H1 (cell line): ENCODE measurements around the gene PASK. TPM values are rescaled to one million over a fixed set of nuclear protein-coding genes. Genes with fewer than 3 reads are reported as not detected.

Experiments used
- CTCF ChIA-PET: fragments of 300-600 bp; sonication (Branson Sonifier 250); formaldehyde crosslinking; loops from one replicate; lab custom pipeline; 2021; ENCODE audit not compliant: partially characterized antibody; lab: Charles Lee
- POLR2A ChIA-PET: fragments of 300-600 bp; sonication (Branson Sonifier 250); formaldehyde crosslinking; loops from one replicate; lab custom pipeline; 2021; ENCODE audit warnings: inconsistent platforms; ENCODE audit not compliant: partially characterized antibody; lab: Charles Lee
- DNase-seq, 2 experiments: peaks; one replicate each; pipeline versions ENCODE4 v3.0.0 to v3.0.0-alpha.2; 2010 to 2022; ENCODE audit warnings: low spot score in 2 of 2, low read depth in 1 of 2, mixed read lengths in 1 of 2
- FAIRE-seq: peaks from 2 replicates; lab custom pipeline; 2011; peaks lifted over from hg19 to GRCh38; lab: Jason Lieb, UNC
- H2AFZ ChIP-seq: 2 replicates; pipeline ENCODE4 v1.8.1; 2012; ENCODE audit warnings: low read length, inconsistent platforms
- H2AK5ac ChIP-seq: 2 replicates; pipeline ENCODE4 v1.6.1; 2013; ENCODE audit warnings: low read depth, low read length
- H2BK120ac ChIP-seq: replicated peaks from 2 replicates; pipeline ENCODE3; 2013; ENCODE audit warnings: low read depth, low read length, inconsistent platforms
- H2BK12ac ChIP-seq: 2 replicates; pipeline ENCODE4 v1.6.1; 2013; ENCODE audit warnings: low read depth, low read length
- H2BK15ac ChIP-seq: 2 replicates; pipeline ENCODE4 v1.6.1; 2013; ENCODE audit warnings: low read length
- H2BK20ac ChIP-seq: 2 replicates; pipeline ENCODE4 v1.6.1; 2013; ENCODE audit warnings: low read length
- H2BK5ac ChIP-seq: 2 replicates; pipeline ENCODE4 v1.6.1; 2013; ENCODE audit warnings: low read depth, low read length
- H3K14ac ChIP-seq: 2 replicates; pipeline ENCODE4 v1.6.1; 2013; ENCODE audit warnings: inconsistent platforms; ENCODE audit not compliant: insufficient read length
- H3K18ac ChIP-seq: 2 replicates; pipeline ENCODE4 v1.6.1; 2013; ENCODE audit warnings: low read length; ENCODE audit errors: extremely low read depth
- H3K23ac ChIP-seq: 2 replicates; pipeline ENCODE4 v1.6.1; 2013; ENCODE audit warnings: inconsistent platforms; ENCODE audit not compliant: insufficient read length
- H3K23me2 ChIP-seq: 2 replicates; pipeline ENCODE4 v1.6.1; 2013; ENCODE audit warnings: low read depth, low read length
- H3K27ac ChIP-seq: 2 replicates; pipeline ENCODE4 v1.6.1; 2011; ENCODE audit warnings: low read depth, low read length, inconsistent platforms
- H3K27me3 ChIP-seq, 4 experiments: replicated peaks in 1 of 4; 1 replicate in 1 of 4; 2 replicates in 3 of 4; pipeline versions ENCODE4 v1.6.1 to v1.8.1; 2011 to 2013; ENCODE audit warnings: low read length in 3 of 4, mild to moderate bottlenecking in 3 of 4, inconsistent platforms in 2 of 4, mixed read lengths in 2 of 4, moderate library complexity in 1 of 4; ENCODE audit not compliant: control insufficient read depth in 3 of 4, insufficient read depth in 3 of 4; ENCODE audit errors: extremely low read depth in 1 of 4
- H3K36me3 ChIP-seq, 4 experiments: 2 replicates each; pipeline versions ENCODE4 v1.6.1 to v1.8.1; 2011 to 2013; ENCODE audit warnings: mild to moderate bottlenecking in 4 of 4, low read length in 3 of 4, moderate library complexity in 2 of 4, control low read depth in 1 of 4, inconsistent platforms in 1 of 4; ENCODE audit not compliant: insufficient read depth in 4 of 4, control insufficient read depth in 2 of 4
- H3K4ac ChIP-seq: replicated peaks from 2 replicates; pipeline ENCODE3; 2013; ENCODE audit warnings: low read length, low read depth, mixed read lengths, inconsistent platforms; ENCODE audit not compliant: insufficient read length
- H3K4me1 ChIP-seq, 4 experiments: replicated peaks in 1 of 4; 1 replicate in 1 of 4; 2 replicates in 3 of 4; pipeline versions ENCODE4 v1.6.1 to v1.8.1; 2011 to 2013; ENCODE audit warnings: low read length in 3 of 4, inconsistent platforms in 2 of 4, mixed read lengths in 1 of 4; ENCODE audit not compliant: insufficient read depth in 4 of 4, control insufficient read depth in 3 of 4
- H3K4me2 ChIP-seq, 2 experiments: 2 replicates each; pipeline versions ENCODE4 v1.6.1 to v1.8.1; 2011 to 2013; ENCODE audit warnings: low read depth in 2 of 2, low read length in 2 of 2, control low read depth in 1 of 2, inconsistent platforms in 1 of 2, mild to moderate bottlenecking in 1 of 2; ENCODE audit not compliant: insufficient read depth in 1 of 2
- H3K4me3 ChIP-seq, 4 experiments: fragments of 200-600, 300-600 bp in 1 of 4; sonication (generic), shearing (Covaris generic), sonication (Bioruptor Twin) in 1 of 4; 2 replicates each; pipeline versions ENCODE4 v1.5.1 to v1.8.1; 2011 to 2016; ENCODE audit warnings: low read length in 4 of 4, low read depth in 3 of 4, control low read depth in 2 of 4, inconsistent platforms in 2 of 4, mild to moderate bottlenecking in 2 of 4, mixed read lengths in 1 of 4, moderate library complexity in 1 of 4; ENCODE audit not compliant: insufficient read depth in 2 of 4; ENCODE audit errors: extremely low read depth in 1 of 4
- H3K56ac ChIP-seq: replicated peaks from 2 replicates; pipeline ENCODE3; 2013; ENCODE audit warnings: low read depth, mild to moderate bottlenecking, mixed read lengths, low read length, inconsistent platforms; ENCODE audit not compliant: insufficient read length
- H3K79me1 ChIP-seq: 2 replicates; pipeline ENCODE4 v1.6.1; 2013; ENCODE audit warnings: low read depth, low read length, control low read depth
- H3K79me2 ChIP-seq, 2 experiments: 2 replicates each; pipeline versions ENCODE4 v1.6.1 to v1.8.1; 2012 to 2013; ENCODE audit warnings: low read length in 2 of 2, mild to moderate bottlenecking in 2 of 2, inconsistent platforms in 1 of 2; ENCODE audit not compliant: insufficient read depth in 2 of 2, control insufficient read depth in 1 of 2
- H3K9ac ChIP-seq, 4 experiments: replicated peaks in 1 of 4; 1 replicate in 1 of 4; 2 replicates in 3 of 4; pipeline versions ENCODE4 v1.6.1 to v1.8.1; 2011 to 2013; ENCODE audit warnings: low read depth in 3 of 4, low read length in 3 of 4, control low read depth in 2 of 4, mild to moderate bottlenecking in 2 of 4, moderate library complexity in 2 of 4, inconsistent platforms in 1 of 4; ENCODE audit errors: extremely low read depth in 1 of 4
- H3K9me3 ChIP-seq, 2 experiments: 2 replicates each; pipeline versions ENCODE4 v1.6.1 to v1.8.1; 2012 to 2013; ENCODE audit warnings: mild to moderate bottlenecking in 2 of 2, moderate library complexity in 2 of 2, control low read depth in 1 of 2, inconsistent platforms in 1 of 2, low read depth in 1 of 2, low read length in 1 of 2, mixed read lengths in 1 of 2; ENCODE audit not compliant: insufficient read depth in 2 of 2
- H4K20me1 ChIP-seq, 2 experiments: replicated peaks in 1 of 2; 2 replicates each; pipeline versions ENCODE3 to v1.8.1; 2011 to 2013; ENCODE audit warnings: inconsistent platforms in 2 of 2, low read length in 2 of 2, mild to moderate bottlenecking in 1 of 2; ENCODE audit not compliant: insufficient read depth in 2 of 2, control insufficient read depth in 1 of 2
- H4K5ac ChIP-seq: 2 replicates; pipeline ENCODE4 v1.6.1; 2013; ENCODE audit warnings: low read length, low read depth, mixed read lengths, inconsistent platforms; ENCODE audit not compliant: insufficient read length
- H4K8ac ChIP-seq: 2 replicates; pipeline ENCODE4 v1.8.0; 2013; ENCODE audit warnings: mild to moderate bottlenecking, moderate library complexity, low read length, inconsistent platforms; ENCODE audit not compliant: insufficient read depth; ENCODE audit errors: extremely low read depth
- H4K91ac ChIP-seq: replicated peaks from 2 replicates; pipeline ENCODE3; 2013; ENCODE audit warnings: low read length, mixed read lengths, inconsistent platforms; ENCODE audit not compliant: insufficient read length
- ATF3 ChIP-seq: IDR thresholded peaks from 2 replicates; pipeline ENCODE4 v1.6.1; 2011; ENCODE audit warnings: low read depth, mild to moderate bottlenecking, low read length; ENCODE audit not compliant: insufficient read depth
- CBX5 ChIP-seq: fragments of 300-800, 300-1000 bp; sonication (generic); IDR thresholded peaks from 2 replicates; pipeline ENCODE4 v1.7.1; 2016; ENCODE audit warnings: antibody characterized with exemption, low read length, low read depth
- E2F6 ChIP-seq: IDR thresholded peaks from 2 replicates; pipeline ENCODE4 v1.6.1; 2012; ENCODE audit warnings: inconsistent platforms
- RBBP5 ChIP-seq: IDR thresholded peaks from 2 replicates; pipeline ENCODE4 v1.7.1; 2012; ENCODE audit warnings: low read depth, mild to moderate bottlenecking, inconsistent platforms, low read length, moderate library complexity, borderline replicate concordance
- RFX5 ChIP-seq: IDR thresholded peaks from 2 replicates; pipeline ENCODE4 v1.6.1; 2011; ENCODE audit warnings: low read depth, low read length, improper control_type of control experiment, borderline replicate concordance
- WGBS, 2 experiments: shearing (Covaris generic) in 1 of 2; methylation state at CpG; one replicate each; pipeline versions ENCODE4 v1.1.6 to v1.1.7; 2013 to 2015; ENCODE audit warnings: low lambda C conversion rate in 2 of 2, mixed read lengths in 2 of 2, inconsistent platforms in 1 of 2, low coverage in 1 of 2, missing lambda C conversion rate in 1 of 2; ENCODE audit not compliant: insufficient replicate concordance in 2 of 2, insufficient coverage in 1 of 2, insufficient read length in 1 of 2; ENCODE audit errors: extremely low coverage in 1 of 2, missing lambda C conversion rate in 1 of 2; 5-methylcytosine and 5-hydroxymethylcytosine counted together
- polyA plus RNA-seq, 7 experiments: library from polyadenylated mRNA; depleted of rRNA in 3 of 7; stranded (reverse) in 5 of 7; unstranded in 2 of 7; fragments of >200 nt in 5 of 7; fragments of 200-250 nt in 2 of 7; gene quantifications; 1 replicate in 5 of 7; 2 replicates in 1 of 7; 4 replicates in 1 of 7; pipeline versions ENCODE4 v1.2.1 to v1.2.3, GENCODE V29; 2011 to 2013; ENCODE audit warnings: missing spikeins in 2 of 7, mixed read lengths in 2 of 7
- total RNA-seq: library from RNA; stranded (reverse); fragmentation: NEBNext Ultra II Directional; extraction: Animal tissue kit (Norgen Biotek cat#: 25700); gene quantifications from 2 replicates; pipeline ENCODE4 v1.2.1, GENCODE V29; 2021
- TF ChIP-seq, protein P1 (sequence below): IDR thresholded peaks from 2 replicates; pipeline ENCODE4 v1.6.1; 2012; ENCODE audit warnings: inconsistent platforms

The PASK gene
- total and polyA plus RNA-seq, 2 of the 8 experiments (the other 6 are each of a cell fraction or from before 2014, with no cell fraction given), result 20.5 to 66.1 TPM

DNA sequence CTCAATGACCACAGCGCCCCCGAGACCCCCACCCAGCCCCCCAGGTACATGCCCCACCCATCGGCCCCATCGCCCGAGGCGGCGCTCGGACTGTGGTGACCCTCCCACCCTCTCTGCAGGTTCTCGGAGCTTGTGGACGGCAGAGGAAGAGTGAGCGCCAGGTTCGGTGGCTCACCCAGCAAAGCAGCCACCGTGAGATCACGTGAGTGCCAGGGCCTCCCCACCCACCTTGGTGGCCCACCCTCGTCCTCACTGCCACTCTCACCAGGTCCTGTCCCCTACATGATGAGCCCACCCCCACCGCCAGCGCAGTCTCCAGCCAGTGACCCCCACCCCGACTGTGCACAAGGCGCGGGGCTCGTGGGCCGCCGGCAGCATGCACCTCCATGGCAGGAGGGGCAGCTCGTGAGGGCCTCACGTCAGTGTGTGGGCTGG, 77.6 kb downstream of the PASK start:
- no peak for FAIRE-seq
- H2BK20ac ChIP-seq, result no peak overlapping the region
- no peak overlapping the region for H3K14ac ChIP-seq
- H2BK5ac ChIP-seq, result no peak overlapping the region
- no peak overlapping the region for H4K91ac ChIP-seq
- H4K8ac ChIP-seq, result no peak overlapping the region
- TF ChIP-seq E2F6 (no peak), RBBP5 (no peak), ATF3 (no peak), CBX5 (no peak), RFX5 (no peak)
- TF ChIP-seq, protein P1, sequence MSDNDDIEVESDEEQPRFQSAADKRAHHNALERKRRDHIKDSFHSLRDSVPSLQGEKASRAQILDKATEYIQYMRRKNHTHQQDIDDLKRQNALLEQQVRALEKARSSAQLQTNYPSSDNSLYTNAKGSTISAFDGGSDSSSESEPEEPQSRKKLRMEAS, result no peak
- H3K4me2 ChIP-seq, result no peak overlapping the region
- H3K56ac ChIP-seq, result no peak overlapping the region
- H3K4ac ChIP-seq, result no peak overlapping the region
- H3K4me1 ChIP-seq, result no peaks in the 10 kb centered on the region; a peak in 1 of 7 replicates
- no peak overlapping the region for H2BK15ac ChIP-seq
- CTCF ChIA-PET, result no interaction called here
- no peak overlapping the region for H2AFZ ChIP-seq
- no peak overlapping the region for H3K18ac ChIP-seq
- no peaks in the 10 kb centered on the region for H4K20me1 ChIP-seq
- no peak overlapping the region for H2BK120ac ChIP-seq
- H3K23ac ChIP-seq, result no peak overlapping the region
- H3K4me3 ChIP-seq, result no peak overlapping the region
- no peak overlapping the region for H2AK5ac ChIP-seq
- H2BK12ac ChIP-seq, result no peak overlapping the region
- no peaks in the 10 kb centered on the region for H3K9me3 ChIP-seq
- H3K27ac ChIP-seq, result no peak overlapping the region
- no peak overlapping the region for H4K5ac ChIP-seq
- H3K27me3 ChIP-seq, result no peaks in the 10 kb centered on the region
- no peak for DNase-seq
- H3K9ac ChIP-seq, result no peak overlapping the region
- POLR2A ChIA-PET, result no interaction called here
- H3K79me1 ChIP-seq, result no peaks in the 10 kb centered on the region
- WGBS, 2 experiments, result 99% methylated on average over 15 of the region's 25 CpGs; no CpG with 5 or more reads in 1 of the 2 experiments
- H3K36me3 ChIP-seq, result no peaks in the 10 kb centered on the region
- no peaks in the 10 kb centered on the region for H3K79me2 ChIP-seq
- no peaks in the 10 kb centered on the region for H3K23me2 ChIP-seq
